SK-N-SH treated with all-trans-retinoic acid at 6 μM for 48 hours (cell line): ENCODE data around the gene MRPL9.

Experiments used
- ARNTL ChIP-seq: fragments of 450-650 bp; formaldehyde crosslinking; IDR thresholded peaks from 2 replicates; pipeline ENCODE4 v1.5.0; 2020; ENCODE audit warnings: low read depth, mild to moderate bottlenecking, moderate library complexity, borderline replicate concordance
- PATZ1 ChIP-seq: fragments of 250-450 bp; sonication (Bioruptor Pico); IDR thresholded peaks from 2 replicates; pipeline ENCODE4 v1.8.0; 2020; ENCODE audit warnings: mild to moderate bottlenecking, moderate library complexity, borderline replicate concordance
- POU6F1 ChIP-seq: fragments of 250-450 bp; sonication (Bioruptor Pico); IDR thresholded peaks from 2 replicates; pipeline ENCODE4 v1.8.0; 2021; ENCODE audit warnings: low read depth, mild to moderate bottlenecking, moderate library complexity, borderline replicate concordance
- SNAI2 ChIP-seq: fragments of 250-450 bp; sonication (Bioruptor Pico); IDR thresholded peaks from 2 replicates; pipeline ENCODE4 v1.5.0; 2020; ENCODE audit warnings: mild to moderate bottlenecking, moderate library complexity

GRCh38 chr1:151720554-151720953, 42.7 kb downstream of the MRPL9 start:
- TF ChIP-seq SNAI2 (CRISPR knock-in tag) (no peak), ARNTL (CRISPR knock-in tag) (no peak), POU6F1 (CRISPR knock-in tag) (no peak), PATZ1 (CRISPR knock-in tag) (no peak)
